Stimulated activated CD8-positive, alpha-beta memory T cell treated with anti-CD3 and anti-CD28 coated beads, Interleukin-7, amount 100 ng/mL, for 48 hours (primary cell): ENCODE results near the gene PLD1.

Source experiments
- DNase-seq, 2 donors: peaks; one replicate each; pipeline ENCODE4 v3.0.0-alpha.2; 2020; ENCODE audit warnings: low read depth in 1 of 2; ENCODE audit errors: extremely low read depth in 1 of 2

Gene PLD1

GRCh38 chr3:171797265-171797679 is 13.0 kb downstream of the PLD1 start:
- no peak for DNase-seq

- DNase-seq = no peak
These were observed 13.5 kb downstream of the PLD1 start for GRCh38 chr3:171796625-171797264.

DNA sequence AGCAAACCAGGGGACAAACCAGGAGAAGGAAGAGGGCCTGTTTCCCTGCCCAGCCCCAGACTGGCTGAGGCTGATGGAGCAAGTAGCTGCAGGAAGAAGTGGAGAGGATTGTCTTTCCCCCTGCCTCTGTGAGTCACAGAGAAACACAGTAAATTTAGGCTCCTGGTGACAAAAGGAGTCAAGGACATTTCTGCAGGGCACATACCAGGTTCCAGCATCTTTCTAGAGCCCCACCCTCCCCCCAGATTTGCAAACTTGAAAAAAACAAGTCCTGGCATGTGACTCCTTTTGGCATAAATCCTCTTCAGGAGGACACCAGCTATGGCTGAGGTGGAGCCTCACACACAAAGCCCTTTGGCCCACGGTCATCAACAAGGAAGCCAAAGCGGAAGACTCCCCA is 17.8 kb downstream of the PLD1 start:
- no peak for DNase-seq

GRCh38 chr3:171791692-171792076 is 18.6 kb downstream of the PLD1 start:
- DNase-seq = no peak

- no peak for DNase-seq
These were observed 19.2 kb downstream of the PLD1 start for GRCh38 chr3:171790898-171791691.

GRCh38 chr3:171790574-171790897 is 19.7 kb downstream of the PLD1 start:
- no peak for DNase-seq

DNA sequence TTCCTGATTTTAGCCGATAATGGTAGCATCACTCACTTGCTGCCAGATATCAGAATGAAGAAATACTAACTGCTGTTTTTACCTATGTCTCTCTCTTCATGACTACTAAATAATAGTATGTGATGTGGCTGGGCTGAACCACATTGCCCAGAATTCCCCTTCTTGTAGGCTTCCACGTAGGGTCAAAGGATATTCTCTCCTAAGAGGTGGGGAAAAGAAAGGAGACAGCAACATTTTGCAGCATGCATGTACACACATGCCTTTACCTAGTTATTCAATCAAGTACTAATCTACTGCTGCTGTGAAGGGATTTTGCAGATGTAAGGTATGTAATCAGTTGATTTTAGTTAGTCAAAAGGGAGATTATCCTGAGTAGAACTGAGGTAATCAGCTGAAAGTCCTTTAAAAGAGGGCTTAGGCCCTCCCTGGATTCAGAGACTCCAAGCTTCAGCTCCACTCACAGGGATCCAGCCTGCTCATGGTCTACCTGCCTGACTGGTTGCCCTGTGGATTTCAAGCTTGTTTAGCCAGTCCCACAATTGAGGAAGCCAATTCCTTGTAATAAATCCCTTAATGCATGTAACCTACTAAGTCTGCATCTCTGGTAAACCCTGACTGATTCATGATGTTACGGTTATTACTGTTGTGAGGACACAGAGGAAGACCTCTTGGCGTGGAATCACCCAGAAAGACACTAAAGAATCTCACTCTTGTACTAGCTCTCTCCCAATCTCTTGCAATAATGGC is 20.4 kb downstream of the PLD1 start:
- DNase-seq = no peak

- no peak for DNase-seq
These were observed 21.5 kb downstream of the PLD1 start for GRCh38 chr3:171788546-171789351.

DNA sequence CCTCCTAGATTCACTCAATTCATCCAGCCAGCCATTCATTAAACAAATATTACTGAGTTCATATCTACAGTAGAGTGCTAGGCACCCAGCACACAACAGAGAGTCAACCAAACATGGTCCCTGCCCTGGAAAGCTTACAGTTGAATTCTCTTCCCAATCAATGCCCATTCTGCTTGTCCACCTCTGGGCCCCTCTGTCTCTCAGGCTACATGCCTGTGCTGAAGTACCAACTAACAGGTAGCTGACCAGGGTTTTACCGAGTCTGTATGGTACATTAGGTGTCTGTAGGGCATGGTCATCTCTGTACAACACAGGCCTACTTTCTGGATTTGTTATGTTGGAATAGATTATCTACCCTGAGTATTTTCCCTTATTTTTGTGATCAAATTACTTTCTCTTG is 23.3 kb downstream of the PLD1 start:
- no peak for DNase-seq

DNA sequence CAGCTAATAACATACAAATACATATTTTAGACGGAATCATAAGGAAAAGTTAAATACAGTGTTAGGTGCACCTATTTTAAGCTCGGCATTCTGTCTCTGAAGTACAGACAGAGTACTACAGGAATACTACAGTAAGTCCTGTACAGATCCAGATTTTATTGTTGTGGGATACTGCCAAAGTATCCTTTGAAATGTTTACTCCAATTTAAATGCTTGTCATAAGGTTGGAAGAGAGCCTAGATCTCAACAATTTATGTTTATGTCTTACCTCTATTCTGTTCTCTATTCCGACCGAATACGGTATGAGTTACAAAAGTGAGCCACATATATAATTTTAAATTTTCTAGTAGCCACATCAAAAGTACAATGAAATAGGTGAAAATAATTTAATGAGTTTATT is 25.3 kb downstream of the PLD1 start:
- DNase-seq = no peak

- DNase-seq = no peak
These were observed 25.9 kb downstream of the PLD1 start for GRCh38 chr3:171784387-171784786.

- no peak for DNase-seq
These were observed 26.7 kb downstream of the PLD1 start for GRCh38 chr3:171783626-171784025.

- no peak for DNase-seq
These were observed 27.2 kb downstream of the PLD1 start for GRCh38 chr3:171783086-171783485.

DNA sequence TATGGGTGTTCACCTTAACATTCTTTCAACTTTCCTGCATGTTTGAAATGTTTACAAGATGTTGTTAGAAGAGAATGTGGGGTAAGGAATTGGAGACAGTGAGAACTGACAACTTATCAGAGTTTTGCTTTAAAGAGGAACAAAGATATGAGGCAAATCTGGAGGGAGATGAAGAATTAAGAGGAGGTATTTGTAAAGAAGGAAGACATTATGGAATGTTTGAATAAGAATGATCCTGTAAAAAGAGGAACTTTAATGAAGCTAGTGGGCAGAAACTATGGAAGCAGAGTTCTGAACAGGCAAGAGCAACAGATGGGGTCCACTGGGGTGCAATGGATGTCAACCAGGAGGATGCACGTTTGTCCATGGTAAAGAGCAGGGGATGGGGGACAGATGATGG is 27.7 kb downstream of the PLD1 start:
- DNase-seq = no peak

DNA sequence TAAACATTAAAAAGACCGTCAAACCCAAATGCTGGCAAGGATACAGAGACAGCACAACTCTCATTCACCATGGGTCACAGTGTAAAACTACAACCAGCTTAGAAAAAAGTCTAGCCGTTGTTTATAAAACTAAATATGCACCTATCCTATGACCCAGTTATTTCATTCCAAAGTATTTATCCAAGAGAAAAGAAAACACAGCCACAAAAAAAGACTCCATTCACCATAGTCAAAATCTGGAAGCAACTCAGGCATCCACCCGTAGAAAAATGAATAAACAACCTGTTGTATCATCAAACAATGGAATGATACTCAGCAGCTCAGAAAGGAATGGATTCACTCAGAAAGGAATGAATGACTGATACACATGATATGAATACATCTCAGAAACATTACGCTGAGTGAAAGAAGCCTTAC is 28.6 kb downstream of the PLD1 start:
- no peak for DNase-seq

- DNase-seq = no peak
These were observed 31.8 kb downstream of the PLD1 start for GRCh38 chr3:171778493-171778892.

DNA sequence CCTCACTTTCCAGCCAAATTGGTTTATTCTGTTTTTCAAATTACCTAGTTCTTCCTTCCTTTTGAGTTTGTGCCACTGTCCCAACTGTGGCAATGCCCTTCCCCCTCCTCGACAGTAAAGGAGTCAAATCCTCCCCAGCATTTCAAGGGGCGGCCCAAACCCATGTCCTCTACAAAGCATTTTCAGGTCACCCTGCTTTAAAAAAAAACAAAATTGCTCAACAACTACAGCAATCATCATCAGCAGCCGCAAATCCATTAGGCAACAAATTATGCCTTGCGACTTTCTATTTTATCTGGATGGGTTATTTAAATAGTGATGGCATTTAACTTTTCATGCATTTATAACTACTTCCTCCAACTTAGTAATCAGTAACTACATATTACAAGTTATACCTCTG is 32.7 kb downstream of the PLD1 start:
- no peak for DNase-seq

- no peak for DNase-seq
These were observed 33.3 kb downstream of the PLD1 start for GRCh38 chr3:171776839-171777583.

DNA sequence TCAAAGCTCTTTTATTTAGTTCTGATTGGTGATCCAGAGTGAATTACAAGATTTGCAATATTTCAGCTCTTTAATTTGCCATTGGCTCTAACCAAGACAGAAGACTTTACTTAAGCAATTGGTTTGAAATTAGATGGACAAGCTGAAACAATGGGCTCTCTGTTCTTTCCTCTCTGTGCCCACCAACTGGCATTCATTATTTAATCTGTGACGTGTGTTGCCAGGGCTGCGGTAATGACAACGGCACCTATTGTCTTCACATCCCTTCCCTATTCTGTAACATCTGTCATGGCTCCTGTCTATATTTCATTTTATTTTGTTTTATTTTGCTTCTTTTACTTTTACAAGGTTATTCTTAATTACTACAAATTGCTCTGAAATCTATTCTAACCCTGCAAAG is 33.9 kb downstream of the PLD1 start:
- no peak for DNase-seq

DNA sequence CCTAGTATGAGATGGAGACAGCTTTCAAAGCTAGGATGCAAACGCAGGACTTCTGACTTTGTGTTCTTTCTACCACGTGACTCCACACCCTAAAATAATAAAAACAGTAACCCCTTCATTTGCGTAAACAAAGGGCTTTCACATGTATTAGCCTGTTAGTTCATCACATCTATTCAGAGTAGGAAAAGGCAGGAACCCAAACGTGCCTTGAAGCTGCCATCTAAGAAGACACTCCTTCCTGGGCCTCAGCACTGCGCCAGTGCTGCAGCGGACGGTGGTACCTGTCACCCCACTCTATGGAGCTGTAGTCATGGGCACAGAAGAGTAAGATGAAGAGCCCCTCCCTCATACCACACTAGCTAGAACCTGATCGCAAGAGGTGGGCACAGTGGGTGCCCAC is 34.3 kb downstream of the PLD1 start:
- DNase-seq = no peak

- no peak for DNase-seq
These were observed 35.8 kb downstream of the PLD1 start for GRCh38 chr3:171774521-171774920.
